K562 (cell line): Measurements from ENCODE around the gene HMGCLL1. TPM values are rescaled to one million over a fixed set of nuclear protein-coding genes. Genes with fewer than 3 reads are reported as not detected.

Experiments used
- GMEB1 ChIP-seq: fragments of 250-450 bp; sonication (Bioruptor Pico); IDR thresholded peaks from 2 replicates; pipeline ENCODE4 v1.4.0; 2020; ENCODE audit warnings: mild to moderate bottlenecking
- KHSRP ChIP-seq: fragments of 450-650 bp; IDR thresholded peaks from 2 replicates; pipeline ENCODE4 v1.6.1; 2017
- NFIX ChIP-seq: fragments of 250-450 bp; sonication (Bioruptor Pico); IDR thresholded peaks from 2 replicates; pipeline ENCODE4 v1.4.0; 2020; ENCODE audit warnings: low read depth, mild to moderate bottlenecking, moderate library complexity
- TAF1 ChIP-seq: IDR thresholded peaks from 2 replicates; pipeline ENCODE4 v1.6.1; 2011; ENCODE audit warnings: mild to moderate bottlenecking, low read length, moderate library complexity; ENCODE audit not compliant: insufficient read depth, control insufficient read depth, severe bottlenecking; ENCODE audit errors: extremely low read depth
- THRAP3 ChIP-seq: fragments of 450-650 bp; IDR thresholded peaks from 2 replicates; pipeline ENCODE4 v1.6.1; 2016; ENCODE audit warnings: mild to moderate bottlenecking, inconsistent platforms, borderline replicate concordance
- ZBTB49 ChIP-seq: sonication (generic); formaldehyde crosslinking; IDR thresholded peaks from 2 replicates; pipeline ENCODE4 v1.8.0; 2022; ENCODE audit warnings: missing genetic modification reagents, mild to moderate bottlenecking, borderline replicate concordance
- polyA plus RNA-seq, 8 experiments: library from polyadenylated mRNA; depleted of rRNA in 4 of 8; stranded (reverse) in 5 of 8; unstranded in 3 of 8; fragments of >200 nt; fragmentation: Nextera tagmentation in 2 of 8; fragmentation: Illumina TruSeq in 1 of 8; extraction: Ambion mirVana in 2 of 8; extraction: Trizol in 1 of 8; gene quantifications; 2 replicates each; pipeline versions ENCODE4 v1.2.1 to v1.2.3, GENCODE V29; 2011 to 2014; ENCODE audit warnings: inconsistent platforms in 1 of 8, missing spikeins in 1 of 8
- total RNA-seq, 7 experiments: library from RNA; depleted of rRNA in 6 of 7; stranded (reverse); fragments of >200 nt in 6 of 7; fragmentation: Illumina TruSeq in 2 of 7; extraction: Trizol in 2 of 7; gene quantifications; 2 replicates each; pipeline versions ENCODE4 v1.2.1 to v1.2.3, GENCODE V29; 2011 to 2021; ENCODE audit warnings: low replicate concordance in 1 of 7

HMGCLL1 gene
- total and polyA plus RNA-seq, 9 of the 15 experiments (the other 6 are each of a cell fraction or from before 2014, with no cell fraction given), result not detected

DNA sequence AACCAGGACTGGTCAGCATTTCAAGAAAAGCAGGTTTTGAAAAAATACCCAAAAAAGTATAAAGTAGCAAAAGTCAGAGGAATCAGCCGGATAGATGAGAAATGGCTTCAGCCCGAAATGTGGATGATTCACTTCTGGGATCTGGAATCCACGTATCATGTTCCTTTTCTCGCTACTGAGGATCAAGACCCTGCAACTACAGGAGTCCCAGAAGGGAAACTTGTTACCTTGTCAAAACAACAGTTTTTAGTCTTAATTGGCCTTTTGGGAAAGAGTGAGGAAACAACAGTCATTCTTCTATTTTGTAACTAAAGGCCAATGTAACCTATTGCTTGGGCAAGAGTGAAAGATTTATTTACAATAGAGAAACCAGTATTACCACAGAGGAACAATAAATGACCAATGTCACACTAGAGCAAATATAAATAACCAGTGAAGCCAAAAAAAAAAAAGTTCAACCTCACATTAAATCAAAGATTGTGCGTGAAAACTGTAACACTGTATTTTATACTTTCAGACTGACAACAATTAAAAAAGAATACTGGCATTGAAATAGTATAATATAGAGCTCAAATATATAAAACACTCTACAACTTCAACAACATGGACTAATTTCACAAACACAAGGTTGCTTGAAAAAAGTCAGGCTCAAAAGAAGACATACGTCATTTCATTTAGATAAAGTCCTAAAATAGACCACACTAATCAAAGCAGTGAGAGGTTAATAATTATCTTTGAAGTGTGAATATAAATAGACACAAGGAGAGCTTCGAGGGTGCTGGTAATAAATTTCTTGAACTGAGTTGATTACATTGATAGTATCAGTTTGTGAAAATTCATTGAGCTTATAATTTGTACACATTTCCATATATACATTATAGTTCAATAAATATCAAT, 135.5 kb downstream of the HMGCLL1 start (continued):
- TF ChIP-seq ZBTB49 (CRISPR knock-in tag), result no peak
- TF ChIP-seq GMEB1 (CRISPR knock-in tag), result no peak
- TF ChIP-seq TAF1, result no peak
- TF ChIP-seq KHSRP, result no peak
- no peak for TF ChIP-seq THRAP3
- TF ChIP-seq NFIX (CRISPR knock-in tag), result no peak
